A549 (cell line): ENCODE measurements around the gene FAM20A. TPM values are rescaled to one million over a fixed set of nuclear protein-coding genes. Genes with fewer than 3 reads are reported as not detected.
A peak's percentile ranks its signal among the peaks of the same experiment; 100 is the strongest.

Experiments used
- ATAC-seq, 2 experiments: fragments of 200-7000 bp in 1 of 2; fragments of >200 bp in 1 of 2; cut with Nextera tagmentation in 1 of 2; cut with Tn5 transposase in 1 of 2; 3 replicates each; pipeline versions ENCODE4 v1.8.0 to v1.9.1; 2018 to 2020; ENCODE audit warnings: mild to moderate bottlenecking in 1 of 2, moderate library complexity in 1 of 2
- CTCF ChIA-PET: fragments of 300-600 bp; sonication (Branson Sonifier 250); formaldehyde crosslinking; extraction: SDS; loops from one replicate; lab custom pipeline; 2021; ENCODE audit warnings: antibody characterized with exemption, inconsistent platforms; lab: Yijun Ruan, JAX
- POLR2A ChIA-PET: fragments of 350-600 bp; formaldehyde crosslinking; extraction: SDS; loops from one replicate; lab custom pipeline; 2021; ENCODE audit warnings: antibody characterized with exemption, inconsistent platforms; lab: Yijun Ruan, JAX
- DNase-seq, 2 experiments: peaks; one replicate each; pipeline versions ENCODE4 v3.0.0 to v3.0.0-alpha.2; 2011 to 2016; ENCODE audit warnings: low read depth in 1 of 2, low spot score in 1 of 2
- FAIRE-seq: peaks from 2 replicates; lab custom pipeline; 2011; peaks lifted over from hg19 to GRCh38; lab: Jason Lieb, UNC
- H3K27ac ChIP-seq, 2 experiments: fragments of >200 bp; sonication (Bioruptor Twin); formaldehyde crosslinking; 3 replicates each; pipeline ENCODE4 v1.5.1; 2016 to 2017
- H3K4me1 ChIP-seq: fragments of >200 bp; sonication (Bioruptor Twin); formaldehyde crosslinking; 3 replicates; pipeline ENCODE4 v1.6.1; 2016
- H3K4me2 ChIP-seq: fragments of >200 bp; sonication (Bioruptor Twin); formaldehyde crosslinking; 3 replicates; pipeline ENCODE4 v1.6.1; 2016
- H3K4me3 ChIP-seq: fragments of >200 bp; sonication (Bioruptor Twin); formaldehyde crosslinking; 3 replicates; pipeline ENCODE4 v1.5.1; 2016
- H3K9me3 ChIP-seq: fragments of >200 bp; sonication (Bioruptor Twin); formaldehyde crosslinking; 3 replicates; pipeline ENCODE4 v1.6.1; 2016
- CTCF ChIP-seq: fragments of >200 bp; sonication (Bioruptor Twin); formaldehyde crosslinking; IDR thresholded peaks from 3 replicates; pipeline ENCODE4 v1.5.1; 2016
- EHF ChIP-seq: fragments of 250-450 bp; sonication (Bioruptor Pico); IDR thresholded peaks from 2 replicates; pipeline ENCODE4 v1.5.0; 2020; ENCODE audit warnings: mild to moderate bottlenecking
- ELK1 ChIP-seq: fragments of 150-350 bp; IDR thresholded peaks from 2 replicates; pipeline ENCODE4 v1.6.1; 2014; ENCODE audit warnings: low read depth, mild to moderate bottlenecking, low read length
- GATA3 ChIP-seq: IDR thresholded peaks from 2 replicates; pipeline ENCODE4 v1.6.1; 2012; ENCODE audit warnings: borderline replicate concordance
- HDAC2 ChIP-seq: fragments of 200-600 bp; sonication (generic); IDR thresholded peaks from 2 replicates; pipeline ENCODE4 v1.6.1; 2016
- HES2 ChIP-seq: fragments of >200 bp; sonication (Bioruptor Twin); formaldehyde crosslinking; IDR thresholded peaks from 2 replicates; pipeline ENCODE4 v1.6.1; 2016
- HMGXB4 ChIP-seq: fragments of 250-450 bp; sonication (Bioruptor Pico); IDR thresholded peaks from 2 replicates; pipeline ENCODE4 v1.5.0; 2021; ENCODE audit warnings: mild to moderate bottlenecking, moderate library complexity, borderline replicate concordance
- HOXB5 ChIP-seq: fragments of 250-450 bp; sonication (Bioruptor Pico); IDR thresholded peaks from 2 replicates; pipeline ENCODE4 v1.5.0; 2020; ENCODE audit warnings: mild to moderate bottlenecking, moderate library complexity
- MAFK ChIP-seq: fragments of 450-650 bp; IDR thresholded peaks from 2 replicates; pipeline ENCODE4 v1.6.1; 2014; ENCODE audit not compliant: partially characterized antibody
- NPAS2 ChIP-seq: fragments of 250-450 bp; sonication (Bioruptor Pico); IDR thresholded peaks from 2 replicates; pipeline ENCODE4 v1.8.0; 2022; ENCODE audit warnings: mild to moderate bottlenecking, moderate library complexity, borderline replicate concordance
- PHF8 ChIP-seq: fragments of 200-600 bp; sonication (generic); IDR thresholded peaks from 2 replicates; pipeline ENCODE4 v1.6.1; 2016; ENCODE audit warnings: low read depth, mild to moderate bottlenecking, antibody characterized with exemption, moderate library complexity, borderline replicate concordance
- RAD21 ChIP-seq, 2 experiments: fragments of >200 bp in 1 of 2; sonication (Bioruptor Twin) in 1 of 2; formaldehyde crosslinking in 1 of 2; IDR thresholded peaks in 1 of 2; conservative IDR thresholded peaks in 1 of 2; 2 replicates in 1 of 2; 3 replicates in 1 of 2; pipeline ENCODE4 v1.6.1; 2012 to 2018; ENCODE audit warnings: inconsistent platforms in 1 of 2
- RCOR1 ChIP-seq: fragments of 150-350 bp; IDR thresholded peaks from 2 replicates; pipeline ENCODE4 v1.6.1; 2014; ENCODE audit warnings: antibody characterized with exemption, low read length, low read depth
- RFX5 ChIP-seq: fragments of 450-650 bp; IDR thresholded peaks from 2 replicates; pipeline ENCODE4 v1.7.1; 2014; ENCODE audit warnings: antibody characterized with exemption, mild to moderate bottlenecking, moderate library complexity
- SREBF2 ChIP-seq: fragments of 450-650 bp; IDR thresholded peaks from 2 replicates; pipeline ENCODE4 v1.6.1; 2014; ENCODE audit warnings: mild to moderate bottlenecking, moderate library complexity
- USF2 ChIP-seq: fragments of 450-650 bp; IDR thresholded peaks from 2 replicates; pipeline ENCODE4 v1.6.1; 2014; ENCODE audit warnings: antibody characterized with exemption
- WGBS: methylation state at CpG from one replicate; pipeline ENCODE4 v1.1.6; 2017; ENCODE audit errors: missing lambda C conversion rate; 5-methylcytosine and 5-hydroxymethylcytosine counted together
- polyA plus RNA-seq, 4 experiments: library from polyadenylated mRNA; depleted of rRNA in 3 of 4; stranded (reverse); fragments of >200 nt; fragmentation: RNase III in 1 of 4; extraction: RNeasy Plus Mini Kit Qiagen cat#74134 plus additional on column Dnase treatment in 1 of 4; gene quantifications; 2 replicates in 3 of 4; 3 replicates in 1 of 4; pipeline ENCODE4 v1.2.3, GENCODE V29; 2011 to 2017

The FAM20A gene
- polyA plus RNA-seq, 2 of the 4 experiments (the other 2 are of a cell fraction), result 0.05 to 0.09 TPM

GRCh38 chr17:68600067-68600930 lies 868 bp downstream of the FAM20A start:
- 13% methylated on average over 52 of the region's 88 CpGs for WGBS
- H3K27ac ChIP-seq, result peak overlapping the region in 1 of 2 experiments; percentile 63; a peak in 3 of 6 replicates

GRCh38 chr17:68599552-68600066 lies 1.6 kb downstream of the FAM20A start:
- Histone ChIP-seq H3K4me1 (peaks cover 5% of the 10 kb centered on the region; the same call in 1 of the 3 replicates), H3K9me3 (no peaks in the 10 kb centered on the region), H3K4me2 (peak overlapping the region; percentile 100), H3K4me3 (no peak overlapping the region; the same call in 2 of the 3 replicates), H3K27ac (no peak overlapping the region)
- ChIA-PET CTCF (interaction anchor here (0.7 to 1.5 kb wide), 6 partner anchors 12 to 75 kb away, joined by 3 to 6 read pairs (median 4); no protein-coding TSS in a partner anchor), POLR2A (no interaction called here)
- ATAC-seq, result no peak
- 89% methylated on average over 18 of the region's 18 CpGs for WGBS
- DNase-seq, result no peak
- TF ChIP-seq NPAS2 (CRISPR knock-in tag) (no peak), ELK1 (no peak), RCOR1 (no peak), HES2 (no peak), PHF8 (no peak), MAFK (no peak), GATA3 (no peak), HDAC2 (no peak), USF2 (no peak), SREBF2 (no peak), HMGXB4 (CRISPR knock-in tag) (no peak), RFX5 (no peak), CTCF (no peak), EHF (no peak)
- FAIRE-seq, result no peak

More at GRCh38 chr17:68600067-68600930, 868 bp downstream of the FAM20A start:
- Histone ChIP-seq H3K4me2 (peak overlapping the region; percentile 100), H3K9me3 (no peaks in the 10 kb centered on the region), H3K4me3 (peak overlapping the region; percentile 64), H3K4me1 (peaks cover 5% of the 10 kb centered on the region; the same call in 1 of the 3 replicates)
- ChIA-PET CTCF (interaction anchor here (0.7 to 1.5 kb wide), 8 partner anchors 12 to 76 kb away, joined by 3 to 6 read pairs (median 4); no protein-coding TSS in a partner anchor), POLR2A (no interaction called here)
- peak; percentile 78 to 87 for ATAC-seq
- DNase-seq, result peak; percentile 28 to 36
- FAIRE-seq, result no peak
- TF ChIP-seq RAD21 (conservative IDR thresholded peaks at IDR 0.05 in 1 of 2, IDR thresholded peaks at IDR 0.05 in 1 of 2) (peak in 1 of 2 experiments; percentile 36; a peak in 2 of 5 replicates), HOXB5 (CRISPR knock-in tag) (no peak), CTCF (peak; percentile 21; the same call in 2 of the 3 replicates)
